Measurements from ENCODE around the gene CTF1.
"Not testable (repeated sequence)": the region's sequence is repeated elsewhere in the genome, so short reads cannot be mapped to it uniquely, and the experiment has no call there.

CTF1 gene

GRCh38 chr16:30888856-30889499 lies 7.4 kb upstream of the CTF1 start:
- no peak for DNase-seq

- no peak for DNase-seq
Measured at GRCh38 chr16:30889721-30890120, 6.7 kb upstream of the CTF1 start.

- not testable (repeated sequence) for DNase-seq
Measured at GRCh38 chr16:30891043-30891823, 5.2 kb upstream of the CTF1 start.

GRCh38 chr16:30892670-30893416 lies 3.6 kb upstream of the CTF1 start:
- no peak for DNase-seq

- DNase-seq, result no peak
Measured at GRCh38 chr16:30893417-30893743, 3.0 kb upstream of the CTF1 start.

GRCh38 chr16:30893744-30894539 lies 2.5 kb upstream of the CTF1 start, which contains the start of gene BCL7C:
BCL7C (minus strand) TSS chr16:30894077; CDS start chr16:30893944, 133 bp downstream.
- DNase-seq, result peak; percentile 62

- no peak for DNase-seq
Measured at GRCh38 chr16:30894540-30895368, 1.7 kb upstream of the CTF1 start.

GRCh38 chr16:30895627-30896260 lies 670 bp upstream of the CTF1 start:
- DNase-seq, result no peak

GRCh38 chr16:30896889-30897733 lies 697 bp downstream of the CTF1 start:
- no peak for DNase-seq

GRCh38 chr16:30899794-30900193 lies 3.4 kb downstream of the CTF1 start:
- no peak for DNase-seq

GRCh38 chr16:30900588-30900987 lies 4.2 kb downstream of the CTF1 start:
- no peak for DNase-seq

GRCh38 chr16:30901201-30902028 lies 5.0 kb downstream of the CTF1 start:
- no peak for DNase-seq

GRCh38 chr16:30902029-30902972 lies 5.9 kb downstream of the CTF1 start:
- no peak for DNase-seq

GRCh38 chr16:30903002-30903401 lies 6.6 kb downstream of the CTF1 start:
- no peak for DNase-seq

- no peak for DNase-seq
Measured at GRCh38 chr16:30903596-30903995, 7.2 kb downstream of the CTF1 start.

- DNase-seq, result no peak
Measured at GRCh38 chr16:30904114-30904780, 7.8 kb downstream of the CTF1 start.

- DNase-seq, result no peak
Measured at GRCh38 chr16:30907064-30907463, 10.7 kb downstream of the CTF1 start.

All from GOT3 (cell line).